Gastroesophageal sphincter (tissue), 3 donors: ENCODE results near the gene RMP24.

ENCODE experiments used
- POLR2A ChIP-seq, 2 donors: fragments of 450-650 bp; IDR thresholded peaks; one replicate each; pipeline ENCODE4 v1.6.1; 2017; ENCODE audit warnings: antibody characterized with exemption in 2 of 2, mild to moderate bottlenecking in 2 of 2, moderate library complexity in 1 of 2
- TF ChIP-seq, protein P1 (sequence below), 4 experiments: fragments of 200-600 bp in 2 of 4; fragments of 450-650 bp in 2 of 4; sonication (generic) in 1 of 4; IDR thresholded peaks; one replicate each; pipeline ENCODE4 v1.5.1; 2017 to 2019; ENCODE audit warnings: antibody characterized with exemption in 4 of 4, mild to moderate bottlenecking in 2 of 4, moderate library complexity in 2 of 4

DNA sequence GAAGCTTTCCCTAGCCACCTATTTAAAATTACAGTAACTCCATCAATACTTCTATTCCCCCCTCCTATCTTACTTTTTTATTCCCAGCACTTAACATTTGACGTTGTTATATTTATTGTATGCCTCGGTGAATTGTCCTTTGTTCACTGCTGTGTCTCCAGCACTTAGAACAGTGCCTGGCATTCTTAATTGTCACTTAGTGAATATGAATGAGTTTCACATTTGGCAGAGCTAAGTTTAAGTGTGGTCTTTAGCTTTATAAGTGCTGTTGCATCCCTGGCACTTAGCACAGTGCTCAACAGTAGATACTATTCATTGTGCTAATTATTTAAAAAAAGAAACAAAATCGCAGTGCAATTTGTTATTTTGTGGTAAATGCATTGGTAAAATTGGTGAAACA lies 1.7 kb downstream of the RMP24 start:
- TF ChIP-seq, protein P1, sequence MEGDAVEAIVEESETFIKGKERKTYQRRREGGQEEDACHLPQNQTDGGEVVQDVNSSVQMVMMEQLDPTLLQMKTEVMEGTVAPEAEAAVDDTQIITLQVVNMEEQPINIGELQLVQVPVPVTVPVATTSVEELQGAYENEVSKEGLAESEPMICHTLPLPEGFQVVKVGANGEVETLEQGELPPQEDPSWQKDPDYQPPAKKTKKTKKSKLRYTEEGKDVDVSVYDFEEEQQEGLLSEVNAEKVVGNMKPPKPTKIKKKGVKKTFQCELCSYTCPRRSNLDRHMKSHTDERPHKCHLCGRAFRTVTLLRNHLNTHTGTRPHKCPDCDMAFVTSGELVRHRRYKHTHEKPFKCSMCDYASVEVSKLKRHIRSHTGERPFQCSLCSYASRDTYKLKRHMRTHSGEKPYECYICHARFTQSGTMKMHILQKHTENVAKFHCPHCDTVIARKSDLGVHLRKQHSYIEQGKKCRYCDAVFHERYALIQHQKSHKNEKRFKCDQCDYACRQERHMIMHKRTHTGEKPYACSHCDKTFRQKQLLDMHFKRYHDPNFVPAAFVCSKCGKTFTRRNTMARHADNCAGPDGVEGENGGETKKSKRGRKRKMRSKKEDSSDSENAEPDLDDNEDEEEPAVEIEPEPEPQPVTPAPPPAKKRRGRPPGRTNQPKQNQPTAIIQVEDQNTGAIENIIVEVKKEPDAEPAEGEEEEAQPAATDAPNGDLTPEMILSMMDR (IDR thresholded peaks at IDR 0.05) = no peak
- TF ChIP-seq POLR2A (IDR thresholded peaks at IDR 0.05) = no peak
